Upper lobe of left lung (tissue), 4 donors: ENCODE measurements around the gene ADCY7.

Source experiments
- EP300 ChIP-seq, 4 donors: sonication (generic); formaldehyde crosslinking; IDR thresholded peaks; one replicate each; pipeline ENCODE4 v1.5.1; 2017; ENCODE audit warnings: antibody characterized with exemption in 4 of 4, control low read depth in 2 of 4
- POLR2A ChIP-seq, 4 donors: fragments of 450-650 bp; IDR thresholded peaks; one replicate each; pipeline ENCODE4 v1.5.1; 2016 to 2017; ENCODE audit warnings: antibody characterized with exemption in 4 of 4, mild to moderate bottlenecking in 2 of 4
- POLR2AphosphoS5 ChIP-seq, 2 donors: sonication (generic); formaldehyde crosslinking; IDR thresholded peaks; one replicate each; pipeline ENCODE4 v1.5.1; 2017; ENCODE audit warnings: antibody characterized with exemption in 2 of 2
- TF ChIP-seq, protein P1 (sequence below), 6 experiments: fragments of 450-650 bp in 4 of 6; fragments of 200-600 bp in 2 of 6; sonication (generic) in 2 of 6; IDR thresholded peaks; one replicate each; pipeline ENCODE4 v1.5.1; 2016 to 2019; ENCODE audit warnings: antibody characterized with exemption in 6 of 6

DNA sequence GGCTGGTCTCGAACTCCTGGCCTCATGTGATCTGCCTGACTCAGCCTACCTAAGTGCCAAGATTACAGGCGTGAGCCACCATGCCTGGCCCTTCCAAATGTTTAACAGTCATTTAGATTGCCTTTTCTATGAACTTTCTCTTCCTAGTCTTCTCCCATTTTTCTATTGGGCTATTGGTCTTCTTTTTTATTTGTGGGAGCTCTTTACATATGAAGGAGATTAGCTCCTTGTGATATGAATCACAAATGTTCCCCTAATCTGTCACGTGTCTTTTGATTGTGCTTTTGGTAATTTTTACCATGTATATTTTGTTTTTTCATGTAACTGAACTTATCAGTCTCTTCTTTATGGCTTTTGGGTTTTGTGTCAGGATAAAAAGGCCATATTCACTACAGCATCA, 11.9 kb downstream of the ADCY7 start:
- TF ChIP-seq, protein P1, sequence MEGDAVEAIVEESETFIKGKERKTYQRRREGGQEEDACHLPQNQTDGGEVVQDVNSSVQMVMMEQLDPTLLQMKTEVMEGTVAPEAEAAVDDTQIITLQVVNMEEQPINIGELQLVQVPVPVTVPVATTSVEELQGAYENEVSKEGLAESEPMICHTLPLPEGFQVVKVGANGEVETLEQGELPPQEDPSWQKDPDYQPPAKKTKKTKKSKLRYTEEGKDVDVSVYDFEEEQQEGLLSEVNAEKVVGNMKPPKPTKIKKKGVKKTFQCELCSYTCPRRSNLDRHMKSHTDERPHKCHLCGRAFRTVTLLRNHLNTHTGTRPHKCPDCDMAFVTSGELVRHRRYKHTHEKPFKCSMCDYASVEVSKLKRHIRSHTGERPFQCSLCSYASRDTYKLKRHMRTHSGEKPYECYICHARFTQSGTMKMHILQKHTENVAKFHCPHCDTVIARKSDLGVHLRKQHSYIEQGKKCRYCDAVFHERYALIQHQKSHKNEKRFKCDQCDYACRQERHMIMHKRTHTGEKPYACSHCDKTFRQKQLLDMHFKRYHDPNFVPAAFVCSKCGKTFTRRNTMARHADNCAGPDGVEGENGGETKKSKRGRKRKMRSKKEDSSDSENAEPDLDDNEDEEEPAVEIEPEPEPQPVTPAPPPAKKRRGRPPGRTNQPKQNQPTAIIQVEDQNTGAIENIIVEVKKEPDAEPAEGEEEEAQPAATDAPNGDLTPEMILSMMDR (IDR thresholded peaks at IDR 0.05) = no peak
- TF ChIP-seq EP300 (IDR thresholded peaks at IDR 0.05) = no peak
- TF ChIP-seq POLR2A (IDR thresholded peaks at IDR 0.05) = no peak
- no peak for TF ChIP-seq POLR2AphosphoS5 (IDR thresholded peaks at IDR 0.05)
